Fibroblast of the conjunctiva (primary cell): ENCODE measurements around the gene PRKCB.

Experiments used
- DNase-seq: peaks from one replicate; pipeline ENCODE4 v3.0.0-alpha.2; 2010; ENCODE audit warnings: low read depth

Gene PRKCB

GRCh38 chr16:24049113-24049512 lies 213.3 kb downstream of the PRKCB start:
- DNase-seq: no peak

- no peak for DNase-seq
Measured at GRCh38 chr16:24051125-24051524, 215.3 kb downstream of the PRKCB start.

GRCh38 chr16:24052329-24053098 lies 216.7 kb downstream of the PRKCB start:
- no peak for DNase-seq

GRCh38 chr16:24053099-24053946 lies 217.5 kb downstream of the PRKCB start:
- DNase-seq: no peak

- no peak for DNase-seq
Measured at GRCh38 chr16:24054741-24055491, 219.1 kb downstream of the PRKCB start.

GRCh38 chr16:24062270-24062817 lies 226.6 kb downstream of the PRKCB start:
- DNase-seq: no peak

- no peak for DNase-seq
Measured at GRCh38 chr16:24069036-24069590, 233.3 kb downstream of the PRKCB start.

- DNase-seq: no peak
Measured at GRCh38 chr16:24070851-24071250, 235.1 kb downstream of the PRKCB start.

GRCh38 chr16:24071666-24072360 lies 236.0 kb downstream of the PRKCB start:
- no peak for DNase-seq

GRCh38 chr16:24073321-24073720 lies 237.5 kb downstream of the PRKCB start:
- no peak for DNase-seq

- no peak for DNase-seq
Measured at GRCh38 chr16:24074574-24074973, 238.8 kb downstream of the PRKCB start.

GRCh38 chr16:24075302-24075701 lies 239.5 kb downstream of the PRKCB start:
- DNase-seq: no peak

GRCh38 chr16:24075931-24076716 lies 240.3 kb downstream of the PRKCB start:
- DNase-seq: no peak

GRCh38 chr16:24077292-24077691 lies 241.5 kb downstream of the PRKCB start:
- DNase-seq: no peak

GRCh38 chr16:24077966-24078365 lies 242.2 kb downstream of the PRKCB start:
- no peak for DNase-seq

GRCh38 chr16:24085666-24086065 lies 249.9 kb downstream of the PRKCB start:
- DNase-seq: no peak

GRCh38 chr16:24087891-24088410 lies 252.2 kb downstream of the PRKCB start:
- DNase-seq: no peak

- DNase-seq: no peak
Measured at GRCh38 chr16:24088767-24089166, 253.0 kb downstream of the PRKCB start.

- no peak for DNase-seq
Measured at GRCh38 chr16:24091125-24091524, 255.3 kb downstream of the PRKCB start.

GRCh38 chr16:24093049-24093448 lies 257.3 kb downstream of the PRKCB start:
- DNase-seq: no peak
